ENCODE results near the gene TNFRSF21.

GRCh38 chr6:47235964-47236760 is 73.5 kb downstream of the TNFRSF21 start:
- TF ChIP-seq CTCF (IDR thresholded peaks at IDR 0.05) (no peak), POLR2A (IDR thresholded peaks at IDR 0.05) (no peak)

All from lower leg skin (tissue), 3 donors.